ENCODE measurements around the gene TOMM34.

Gene TOMM34

DNA sequence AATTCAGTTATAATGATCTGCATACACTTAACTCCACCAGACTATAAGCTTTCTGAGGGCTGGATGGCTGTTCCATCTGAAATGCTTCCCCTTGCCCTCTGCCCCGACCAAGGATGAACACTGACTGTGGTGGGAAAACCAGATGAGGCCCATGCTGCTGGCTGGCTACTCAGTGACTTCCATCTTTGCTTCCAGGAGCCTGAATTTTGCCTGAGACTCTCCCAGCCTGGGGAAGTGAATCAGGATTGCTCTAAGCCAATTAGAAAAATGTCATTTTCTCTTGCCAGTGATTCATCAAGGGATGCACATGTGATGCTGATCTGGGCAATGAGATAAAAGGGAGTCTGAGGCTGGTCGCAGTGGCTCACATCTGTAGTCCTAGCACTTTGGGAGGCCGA is 1.7 kb upstream of the TOMM34 start:
- no peak for DNase-seq

DNA sequence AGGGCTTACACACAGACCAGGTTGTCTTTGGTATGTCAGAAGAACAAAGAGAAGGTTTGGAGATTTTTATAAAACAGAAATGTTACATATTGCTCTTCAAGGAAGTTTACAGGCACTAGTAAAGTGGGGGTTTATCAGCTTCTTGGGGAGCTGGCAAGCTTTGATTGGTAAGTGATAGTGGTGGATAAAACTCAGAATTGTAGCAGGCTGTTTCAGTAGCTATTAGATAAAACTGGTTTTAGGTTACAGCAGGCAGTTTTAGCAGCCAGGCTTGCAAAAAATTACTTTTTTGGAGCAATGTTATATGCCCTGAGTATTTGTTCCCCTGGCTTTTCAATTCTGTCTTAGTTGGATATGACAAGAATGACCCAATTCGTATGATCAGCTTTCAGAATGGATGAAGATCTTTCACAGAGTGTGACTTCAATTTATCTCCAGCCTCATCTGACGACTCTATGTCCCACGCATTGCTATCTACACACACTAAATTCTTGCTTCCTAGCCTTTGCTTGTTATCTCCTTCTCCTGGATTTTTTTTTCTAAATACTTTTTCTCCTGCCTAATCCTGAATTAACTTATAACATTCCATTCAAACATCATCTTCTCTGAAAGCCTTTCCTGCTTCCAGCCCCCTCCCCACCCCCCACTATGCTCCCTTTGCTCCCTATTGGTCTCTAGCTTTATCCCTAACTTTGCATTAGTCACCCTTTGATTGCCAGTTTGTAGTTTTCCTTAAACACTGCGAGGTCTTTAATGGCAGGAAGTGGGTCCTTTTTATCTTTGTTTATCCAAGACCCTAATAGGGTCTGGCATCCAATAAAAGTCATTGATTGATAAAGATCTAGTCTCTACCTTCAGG is 1.0 kb upstream of the TOMM34 start:
- no peak for DNase-seq

DNA sequence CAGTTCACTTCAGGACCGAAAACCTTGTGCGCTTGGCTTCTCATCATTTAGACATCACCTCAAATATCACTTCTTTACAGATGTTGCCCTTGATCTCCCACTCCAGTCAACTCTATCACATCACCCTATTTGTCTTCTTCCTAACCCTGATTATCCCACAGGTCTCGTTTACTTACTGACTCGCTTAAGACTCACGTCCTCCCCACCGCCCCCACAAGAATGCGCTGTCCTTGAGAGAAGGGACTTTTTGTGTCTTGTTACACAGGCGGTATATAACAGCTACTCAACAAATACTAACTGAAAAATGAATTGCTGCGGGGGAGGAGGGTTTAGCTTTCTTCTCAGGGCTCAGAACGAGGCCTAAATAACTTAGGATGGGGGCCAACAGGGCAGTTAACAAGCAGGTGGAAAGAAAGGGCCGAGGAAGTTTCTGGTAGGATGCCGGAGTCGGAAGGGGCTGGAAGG is 527 bp downstream of the TOMM34 start:
- DNase-seq: peak; percentile 22 to 45 (median 32)

DNA sequence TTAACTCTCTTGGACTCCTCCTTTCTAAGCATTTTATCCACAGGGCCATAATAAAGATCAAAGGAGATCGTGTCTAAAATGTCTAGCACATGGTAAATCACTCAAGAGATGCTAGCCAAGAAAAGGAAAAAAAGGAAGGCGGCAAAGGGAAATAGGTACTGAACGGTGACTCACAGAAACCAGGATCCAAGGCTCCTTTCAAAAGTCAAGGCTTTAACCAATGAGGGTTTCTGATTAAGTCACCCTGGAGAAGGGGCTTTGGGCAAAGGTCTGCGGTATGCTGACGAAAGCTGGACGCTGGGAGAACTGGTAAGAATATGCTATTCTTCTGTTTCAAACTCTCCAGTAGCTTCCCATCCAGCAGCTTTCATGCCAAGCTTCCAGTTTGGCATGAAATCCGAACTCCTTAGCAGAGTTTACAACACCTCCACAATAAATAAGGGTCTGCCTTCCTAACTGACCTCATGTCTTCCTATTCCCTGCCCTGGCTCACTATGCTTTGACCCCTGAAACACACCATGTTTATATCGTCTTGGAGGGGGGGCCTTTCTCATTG is 1.0 kb downstream of the TOMM34 start:
- no peak for DNase-seq

DNA sequence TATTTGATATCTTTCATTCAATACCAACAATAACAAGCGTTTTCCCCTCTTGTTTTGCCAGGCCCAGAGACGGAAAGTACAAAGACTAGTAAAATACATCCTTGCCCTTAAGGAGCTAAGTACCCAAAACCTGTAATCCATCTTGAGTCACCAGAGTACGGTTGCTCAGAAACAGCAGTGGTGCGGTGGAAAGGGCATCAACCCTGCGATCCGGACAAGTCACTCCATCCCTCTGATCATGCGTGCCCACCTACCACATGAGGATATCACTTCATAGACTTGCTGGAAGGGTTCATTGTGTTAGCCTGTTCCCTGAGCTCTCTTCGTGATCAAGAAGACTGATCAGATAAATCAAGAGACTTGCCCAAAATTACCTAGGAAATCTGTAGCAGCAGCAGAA is 1.9 kb downstream of the TOMM34 start:
- DNase-seq: no peak

DNA sequence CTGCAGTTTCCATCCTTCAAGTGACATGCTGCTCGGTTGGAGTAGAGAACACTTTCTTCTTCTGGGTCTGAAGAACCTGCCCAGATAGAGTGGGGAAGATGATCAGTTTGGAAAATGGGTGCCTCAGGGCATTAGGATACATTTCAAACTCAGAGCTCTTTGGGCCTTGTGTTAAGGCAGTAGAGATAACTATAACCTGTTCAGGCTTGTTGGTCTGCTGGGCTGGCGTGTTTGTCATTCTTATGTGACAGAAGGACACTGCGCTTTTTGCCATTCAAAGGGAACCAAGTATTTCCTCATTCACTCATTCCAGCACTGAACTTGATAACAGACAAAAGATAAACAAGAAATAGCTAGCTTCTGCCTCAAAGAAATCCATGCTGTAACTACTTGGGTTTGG is 3.8 kb downstream of the TOMM34 start:
- no peak for DNase-seq

DNA sequence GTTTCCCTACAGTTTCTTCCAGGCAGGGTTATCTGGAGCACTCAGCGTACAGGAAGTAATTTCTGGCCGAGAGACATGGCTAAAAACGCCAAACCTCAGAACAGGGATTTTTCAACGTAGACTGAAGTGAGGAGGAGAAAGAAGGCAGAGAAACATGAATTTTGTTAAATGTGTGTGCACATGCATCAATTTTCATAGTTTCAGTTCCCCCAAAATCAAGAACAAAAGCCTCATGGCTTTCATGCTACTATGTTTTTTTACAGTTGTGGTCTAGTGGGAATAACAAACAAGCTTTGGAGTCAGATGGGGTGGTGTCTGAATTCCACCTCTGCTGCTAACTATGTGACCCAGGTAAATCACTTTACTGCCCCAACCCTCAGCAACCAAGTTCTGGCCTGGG is 4.9 kb downstream of the TOMM34 start:
- DNase-seq: no peak

DNA sequence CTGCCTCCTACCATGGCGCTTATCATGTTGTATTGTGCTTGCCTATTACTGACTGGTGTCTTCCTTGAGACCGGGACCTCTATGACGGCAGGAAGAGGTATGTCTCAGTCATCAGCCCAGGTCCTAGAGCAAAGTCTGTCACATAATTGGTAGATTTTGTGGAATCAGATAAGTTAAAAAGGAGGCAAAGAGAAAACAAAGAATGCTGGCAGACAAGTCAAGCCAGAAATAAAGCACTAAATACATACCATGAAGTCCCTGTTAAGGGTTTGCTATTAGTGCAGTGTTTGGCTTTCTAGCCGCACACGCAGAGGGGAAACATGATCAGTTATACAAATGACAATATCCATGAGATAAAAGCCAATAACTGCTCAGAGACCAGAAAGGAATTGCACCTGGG is 6.0 kb downstream of the TOMM34 start:
- no peak for DNase-seq

DNA sequence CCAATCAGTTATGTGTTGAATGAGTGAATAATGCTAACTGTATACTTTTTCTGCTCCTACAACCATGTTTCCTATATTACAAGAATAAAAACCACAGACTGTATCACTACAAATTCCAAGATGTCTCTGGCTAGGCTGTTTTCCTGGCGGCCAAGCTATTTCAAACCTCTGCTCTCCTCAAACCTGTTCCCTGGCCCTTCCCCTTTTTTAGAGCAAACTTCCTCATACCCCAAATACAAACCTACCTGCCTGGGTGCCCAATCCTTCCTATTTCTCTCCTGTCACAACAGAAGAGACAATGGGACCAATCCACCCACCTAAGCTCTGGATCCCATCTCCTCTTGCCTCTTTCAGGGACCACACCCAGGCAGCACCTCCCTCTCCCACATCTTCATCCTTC is 7.5 kb downstream of the TOMM34 start:
- DNase-seq: no peak

DNA sequence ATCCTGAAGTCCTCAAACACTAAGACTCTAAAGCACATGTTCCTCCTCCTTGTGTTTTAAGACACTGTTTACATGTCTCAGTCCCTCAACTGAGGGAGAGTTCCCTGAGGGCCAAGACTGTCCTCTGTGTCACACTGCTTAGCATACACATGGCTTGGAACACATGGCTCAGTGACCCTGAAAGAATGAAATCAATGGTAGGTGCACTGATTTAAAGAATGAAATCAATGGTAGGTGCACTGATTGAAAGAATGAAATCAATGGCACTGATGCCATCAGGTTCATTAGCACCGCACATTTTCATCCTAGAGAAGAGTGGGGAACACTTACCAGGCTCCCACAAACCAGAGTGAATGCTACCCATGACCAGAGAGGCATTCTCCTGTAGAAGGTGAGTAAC is 9.8 kb downstream of the TOMM34 start:
- no peak for DNase-seq

DNA sequence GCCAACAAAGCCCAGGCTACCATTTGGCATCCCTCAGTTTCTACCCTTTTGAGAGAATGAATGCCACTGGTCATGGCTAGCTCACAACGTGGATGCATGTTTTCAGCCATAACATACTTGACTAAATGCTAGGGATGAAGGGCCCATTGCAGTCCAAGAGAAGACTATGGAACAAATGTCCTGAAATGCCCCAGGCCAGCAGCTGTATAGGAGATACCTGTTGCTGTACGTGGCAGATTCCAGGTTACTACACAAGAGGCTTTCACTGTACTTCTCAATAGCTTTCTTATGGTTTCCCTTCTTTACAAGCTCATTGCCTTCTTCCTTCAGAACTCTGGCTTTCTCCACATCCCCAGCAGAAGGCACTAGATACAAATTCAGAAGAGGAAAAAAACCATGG is 11.7 kb downstream of the TOMM34 start:
- no peak for DNase-seq

DNA sequence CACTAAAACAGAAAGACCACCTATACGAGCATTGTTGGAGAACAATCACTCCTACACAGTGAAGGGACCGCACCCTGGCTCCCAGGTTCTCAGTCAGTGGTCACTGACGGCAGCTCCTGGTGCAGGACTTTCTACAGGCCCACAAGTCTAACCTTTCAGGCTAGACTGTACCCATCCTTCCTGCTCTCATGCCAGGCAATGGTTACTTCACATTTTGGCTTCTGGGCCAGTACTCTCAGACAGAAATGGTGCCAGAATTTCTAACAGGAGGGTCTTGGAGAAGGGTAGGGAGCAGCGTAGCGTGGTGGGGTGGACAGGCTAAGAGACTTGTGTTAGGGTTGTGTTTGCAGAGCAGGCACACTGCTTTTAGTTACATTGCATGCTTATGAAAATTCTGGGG is 12.1 kb downstream of the TOMM34 start:
- no peak for DNase-seq

DNA sequence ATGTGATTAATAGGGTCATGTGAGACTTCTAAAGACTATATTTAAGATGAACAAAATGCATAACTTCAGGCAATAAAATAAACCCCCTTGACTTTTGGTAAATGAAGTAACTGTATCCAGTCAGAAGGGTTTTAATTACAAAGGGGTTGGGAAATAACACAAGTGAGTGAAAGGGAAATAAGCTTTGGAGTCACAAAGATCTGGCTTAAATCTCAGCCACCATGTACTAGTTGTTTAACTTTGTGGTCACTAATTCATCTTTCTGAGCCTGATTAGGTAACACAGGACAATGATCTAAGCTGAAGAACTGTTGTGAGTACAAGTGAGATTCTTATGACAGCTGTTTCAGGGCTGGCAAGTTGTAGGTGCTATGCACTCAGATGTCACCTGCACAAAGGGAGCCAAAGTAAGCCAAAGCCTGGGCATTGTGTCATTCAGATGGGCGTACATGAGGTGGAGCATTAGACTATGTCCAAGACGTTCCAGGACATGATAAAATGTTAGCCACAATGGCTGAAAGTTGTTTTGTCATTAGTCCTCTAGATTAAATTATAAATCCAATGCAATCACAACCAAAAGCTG is 13.8 kb downstream of the TOMM34 start:
- DNase-seq: no peak

DNA sequence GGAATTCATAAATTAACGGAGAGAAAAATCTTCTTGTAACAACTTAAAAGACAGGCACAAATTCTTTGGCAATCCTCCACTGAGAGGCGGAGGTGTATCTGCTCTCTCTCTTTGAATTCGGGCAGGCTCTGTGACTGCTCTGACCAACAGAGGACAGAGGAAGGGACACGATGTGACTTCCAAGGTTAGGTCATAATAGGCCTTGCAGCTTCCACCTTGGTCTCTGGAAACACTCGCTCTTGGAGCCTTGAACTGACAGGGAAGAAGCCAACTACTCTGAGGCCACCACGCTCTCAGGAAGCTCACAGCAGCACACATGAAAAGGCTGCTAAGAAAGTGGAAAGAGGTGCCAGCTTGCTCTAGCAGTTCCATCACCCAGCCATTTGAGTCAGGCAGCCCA is 14.9 kb downstream of the TOMM34 start:
- DNase-seq: no peak

DNA sequence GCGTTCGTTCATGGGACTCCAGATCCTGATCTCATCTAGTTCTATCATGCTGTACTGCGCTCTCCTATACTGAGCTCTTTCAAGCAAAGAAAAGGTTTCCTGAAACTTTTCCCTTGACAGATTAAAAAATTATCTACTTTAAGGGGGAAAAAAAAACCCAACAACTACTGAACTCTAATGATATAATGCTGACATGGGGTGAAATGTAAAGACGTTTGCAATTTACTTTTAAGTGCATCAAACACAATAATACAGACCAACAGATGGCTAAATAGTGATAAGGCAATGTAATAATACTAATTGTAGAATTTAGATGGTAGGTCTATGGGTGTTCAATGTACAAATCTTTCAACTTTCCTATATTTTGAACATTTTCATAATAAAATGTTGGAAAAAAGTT is 16.4 kb downstream of the TOMM34 start:
- DNase-seq: no peak

DNA sequence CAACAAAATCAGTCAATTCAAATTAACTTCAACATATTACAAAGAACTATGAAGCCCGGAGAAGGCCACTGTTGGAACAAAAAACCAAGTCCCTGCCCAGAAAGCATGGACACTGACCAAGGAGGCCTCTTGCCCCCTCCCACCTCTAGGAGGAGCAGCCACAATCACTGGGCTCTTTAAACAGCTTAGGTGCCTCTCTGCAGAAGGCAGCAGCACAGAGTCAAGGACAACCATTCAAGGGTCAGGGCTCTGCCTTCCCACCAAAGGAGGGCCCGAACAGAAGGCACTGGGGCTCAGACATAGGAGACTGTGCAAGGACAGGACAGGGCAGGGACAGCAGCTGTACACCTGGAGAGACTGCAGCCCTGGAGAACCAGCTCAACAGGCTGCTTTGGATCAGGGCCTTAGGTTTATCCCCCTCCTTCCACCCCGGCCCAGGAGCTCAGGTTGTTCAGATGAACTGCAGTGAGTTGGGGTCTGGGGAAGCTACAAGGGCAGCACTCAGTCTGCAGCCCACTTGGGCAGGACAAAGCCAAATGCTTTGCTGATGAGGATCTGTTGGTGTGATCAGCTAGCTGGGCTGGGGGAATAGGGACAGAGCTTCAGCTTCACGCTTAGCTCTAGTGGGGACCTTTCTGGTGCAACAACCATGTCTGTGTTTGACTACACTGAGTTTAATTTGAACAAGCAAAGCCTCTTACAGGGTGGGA is 17.8 kb downstream of the TOMM34 start:
- no peak for DNase-seq

DNA sequence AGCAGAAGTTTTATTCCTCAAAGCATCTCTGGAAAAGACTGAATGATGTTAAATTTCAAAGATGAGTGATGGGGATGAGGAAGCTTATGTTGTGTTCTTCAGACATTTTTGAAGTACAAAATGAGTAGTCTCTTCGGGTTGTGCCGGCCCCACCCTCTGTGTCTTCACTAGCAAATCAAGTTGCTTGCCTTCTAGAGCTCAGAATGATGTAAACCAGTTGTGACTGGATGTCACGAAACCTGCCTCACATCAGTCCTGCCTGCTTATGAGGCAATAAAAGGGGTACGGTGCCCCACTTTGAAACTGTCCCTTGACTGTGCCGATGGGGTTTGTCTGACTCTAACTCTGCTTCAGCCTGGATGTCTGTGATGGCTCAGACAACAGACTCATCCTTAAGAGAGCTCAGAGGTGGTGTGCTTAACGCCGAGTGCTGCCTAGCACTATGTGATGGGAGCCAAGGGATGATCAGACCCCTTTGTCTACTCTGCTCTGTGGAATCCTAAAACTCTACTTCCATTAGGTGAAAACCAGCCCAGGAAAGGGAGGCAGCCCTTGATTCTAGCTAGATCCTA is 19.0 kb downstream of the TOMM34 start:
- no peak for DNase-seq

DNA sequence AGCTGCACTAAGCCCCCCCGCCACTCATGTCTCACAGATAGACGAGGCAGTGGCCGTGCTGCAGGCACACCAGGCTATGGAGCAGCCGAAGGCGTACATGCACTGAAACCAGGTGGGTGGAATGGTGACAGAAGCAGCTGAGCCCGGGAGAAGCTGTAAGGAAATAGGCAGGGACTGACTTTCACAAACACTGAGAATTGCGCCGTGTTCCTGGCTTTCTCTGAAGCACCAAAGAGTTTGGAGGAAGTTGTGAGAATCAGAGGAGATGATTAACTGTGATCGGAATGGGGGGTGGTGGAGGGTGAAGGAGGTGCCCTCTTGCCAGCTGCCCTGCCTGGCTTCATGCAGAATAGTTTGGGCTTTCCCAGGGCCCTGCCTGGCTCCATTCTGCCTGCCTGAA is 21.6 kb downstream of the TOMM34 start:
- no peak for DNase-seq

DNA sequence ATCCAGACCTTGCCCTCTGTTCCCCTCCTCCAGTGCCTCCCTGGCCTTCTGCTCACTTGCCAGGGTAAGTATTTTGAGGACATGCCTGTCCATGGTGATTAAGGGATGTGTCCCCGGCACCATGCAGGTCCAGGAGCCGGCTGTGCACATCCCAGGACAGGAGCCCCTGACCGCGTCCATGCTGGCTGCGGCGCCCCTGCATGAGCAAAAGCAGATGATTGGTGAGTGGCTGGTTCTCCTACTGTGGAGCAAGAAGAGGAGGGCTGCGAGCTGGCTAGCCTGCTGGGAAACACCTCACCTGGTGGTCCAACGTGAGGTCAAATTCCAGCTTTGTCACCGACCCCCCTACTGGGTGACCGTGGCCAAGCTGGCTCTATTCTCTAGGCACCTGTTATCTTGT is 23.7 kb downstream of the TOMM34 start:
- DNase-seq: no peak

DNA sequence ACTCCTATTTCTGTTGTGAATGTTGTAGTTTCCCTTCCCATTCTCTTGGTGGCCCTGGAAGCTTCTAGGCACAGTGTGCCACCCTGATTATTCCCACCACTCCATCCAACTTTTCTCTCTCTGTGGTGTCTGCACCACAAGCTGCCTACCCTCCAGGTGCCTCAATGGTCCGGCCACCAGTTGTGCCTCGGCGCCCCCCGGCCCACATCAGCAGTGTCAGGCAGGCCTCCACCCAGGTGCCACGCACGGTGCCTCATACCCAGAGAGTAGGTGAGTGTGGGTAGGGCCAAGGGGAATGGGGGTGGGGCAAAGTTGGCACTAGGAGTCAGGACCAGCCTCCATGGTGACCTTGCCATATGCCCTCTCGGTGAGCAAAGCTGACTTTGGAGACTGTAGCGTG is 27.3 kb downstream of the TOMM34 start:
- no peak for DNase-seq

DNA sequence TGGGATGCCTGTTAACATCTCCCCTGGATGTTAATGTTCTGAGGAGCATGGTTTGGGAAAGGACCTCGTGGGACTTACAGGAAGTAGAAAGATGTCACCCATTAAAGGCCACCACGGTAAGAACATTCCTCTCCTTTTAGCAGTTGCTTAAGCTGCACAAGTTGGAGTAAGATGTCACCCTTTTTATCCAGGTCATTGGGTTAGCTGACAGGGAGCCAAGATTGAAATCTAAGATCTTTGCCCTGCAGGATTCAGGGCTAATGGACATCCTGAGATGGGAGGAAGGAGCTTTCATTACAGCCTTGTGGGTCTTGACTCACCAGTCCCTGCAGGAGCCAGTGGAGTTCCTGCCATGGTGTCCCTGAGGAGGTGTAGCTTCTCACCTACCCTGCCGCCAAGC is 28.3 kb downstream of the TOMM34 start:
- no peak for DNase-seq

DNA sequence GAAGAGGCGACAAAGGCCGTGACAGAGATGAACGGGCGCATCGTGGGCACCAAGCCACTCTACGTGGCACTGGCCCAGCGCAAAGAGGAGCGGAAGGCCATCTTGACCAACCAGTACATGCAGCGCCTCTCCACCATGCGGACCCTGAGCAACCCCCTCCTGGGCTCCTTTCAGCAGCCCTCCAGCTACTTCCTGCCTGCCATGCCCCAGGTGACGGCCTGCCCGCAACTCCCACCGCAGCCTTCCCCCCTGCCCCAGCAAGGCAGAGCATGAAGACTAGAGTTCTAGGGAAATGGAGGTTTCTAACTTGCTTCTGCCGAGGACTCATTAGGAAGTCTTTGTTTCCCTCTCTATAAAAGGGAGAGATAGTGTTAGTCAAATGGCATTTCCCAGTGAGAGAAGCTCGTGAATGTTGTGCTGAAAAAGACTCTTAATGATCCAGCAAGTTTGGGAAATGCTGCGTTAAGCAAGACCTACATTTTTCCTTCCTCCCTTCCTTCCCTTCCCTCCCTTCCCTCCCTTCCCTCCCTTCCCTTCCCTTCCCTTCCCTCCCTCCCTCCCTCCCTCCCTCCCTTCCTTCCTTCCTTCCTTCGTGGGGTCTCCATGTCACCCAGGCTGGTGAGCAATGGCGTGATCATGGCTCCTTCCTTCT is 29.6 kb downstream of the TOMM34 start:
- no peak for DNase-seq

DNA sequence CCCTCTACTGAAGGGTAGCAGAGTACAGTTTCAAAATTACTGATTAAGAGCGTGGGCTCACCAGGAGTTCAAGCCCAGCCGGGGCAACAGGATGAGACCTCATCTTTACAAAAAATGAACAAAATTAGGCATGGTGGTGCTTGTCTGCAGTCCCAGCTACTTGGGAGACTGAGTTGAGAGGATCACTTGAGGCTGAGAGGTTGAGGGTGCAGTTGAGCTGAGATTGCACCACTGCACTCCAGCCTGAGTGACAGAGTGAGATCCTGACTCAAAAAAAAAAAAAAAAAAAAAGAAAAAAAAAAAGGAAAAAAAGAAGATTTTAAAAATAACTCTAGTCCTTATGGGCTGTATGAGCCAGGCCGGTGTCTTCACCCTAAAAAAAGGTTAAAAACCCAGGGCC is 31.6 kb downstream of the TOMM34 start:
- DNase-seq: no peak
